GM23338 (cell line): ENCODE measurements around the gene CCT5. TPM values are rescaled to one million over a fixed set of nuclear protein-coding genes. Genes with fewer than 3 reads are reported as not detected.

Source experiments
- ATAC-seq: fragments of 200-7000 bp; cut with Tn5 transposase; 3 replicates; pipeline ENCODE4 v1.9.1; 2020
- DNase-seq: peaks from one replicate; pipeline ENCODE4 v3.0.0-alpha.2; 2015; ENCODE audit warnings: low spot score
- H2AFZ ChIP-seq: fragments of 200-600 bp; sonication (generic); 2 replicates; pipeline ENCODE4 v1.8.0; 2016; ENCODE audit warnings: antibody characterized with exemption, mild to moderate bottlenecking, moderate library complexity
- H3F3A ChIP-seq: fragments of 200-600 bp; sonication (generic); replicated peaks from 2 replicates; pipeline ENCODE4 v1.8.0; 2017; ENCODE audit warnings: antibody characterized with exemption, mixed run types, low read depth
- H3K27ac ChIP-seq: fragments of 200-600 bp; sonication (generic); 2 replicates; pipeline ENCODE4 v1.6.1; 2016; ENCODE audit warnings: low read depth
- H3K27me3 ChIP-seq: fragments of 200-600 bp; sonication (generic); 2 replicates; pipeline ENCODE4 v1.8.0; 2016; ENCODE audit warnings: mild to moderate bottlenecking, mixed run types, moderate library complexity; ENCODE audit not compliant: insufficient read depth
- H3K36me3 ChIP-seq: fragments of 200-600 bp; sonication (generic); 2 replicates; pipeline ENCODE4 v1.8.0; 2016; ENCODE audit warnings: mild to moderate bottlenecking; ENCODE audit not compliant: insufficient read depth
- H3K4me1 ChIP-seq: fragments of 200-600 bp; sonication (generic); 2 replicates; pipeline ENCODE4 v1.8.0; 2016; ENCODE audit warnings: mild to moderate bottlenecking, moderate library complexity; ENCODE audit not compliant: insufficient read depth
- H3K4me2 ChIP-seq: fragments of 200-600 bp; sonication (generic); 2 replicates; pipeline ENCODE4 v1.7.1; 2017; ENCODE audit warnings: mixed run types
- H3K4me3 ChIP-seq: fragments of 200-600 bp; sonication (generic); 2 replicates; pipeline ENCODE4 v1.6.1; 2016; ENCODE audit warnings: mixed run types
- H3K79me2 ChIP-seq: fragments of 200-600 bp; sonication (generic); replicated peaks from 2 replicates; pipeline ENCODE4 v1.8.0; 2017; ENCODE audit warnings: mild to moderate bottlenecking; ENCODE audit not compliant: insufficient read depth
- H3K9me2 ChIP-seq: fragments of 200-600 bp; sonication (generic); 2 replicates; pipeline ENCODE4 v1.8.0; 2017; ENCODE audit not compliant: insufficient read depth
- H4K20me1 ChIP-seq: fragments of 200-600 bp; sonication (generic); replicated peaks from 2 replicates; pipeline ENCODE4 v1.8.0; 2017; ENCODE audit warnings: mild to moderate bottlenecking; ENCODE audit not compliant: insufficient read depth
- H3K27ac Mint-ChIP-seq: 2 replicates; pipeline ENCODE4 v1.8.0; 2020; ENCODE audit warnings: inconsistent platforms, mild to moderate bottlenecking, moderate library complexity, mixed read lengths
- H3K27me3 Mint-ChIP-seq: 3 replicates; pipeline ENCODE4 v1.8.0; 2022; ENCODE audit warnings: low read depth, mild to moderate bottlenecking, moderate library complexity, mixed read lengths, inconsistent platforms; ENCODE audit not compliant: insufficient read depth, poor library complexity
- H3K36me3 Mint-ChIP-seq: 3 replicates; pipeline ENCODE4 v1.8.0; 2021; ENCODE audit warnings: low read depth, mild to moderate bottlenecking, inconsistent platforms, moderate library complexity, mixed read lengths
- H3K4me1 Mint-ChIP-seq: 3 replicates; pipeline ENCODE4 v1.8.0; 2020; ENCODE audit warnings: mild to moderate bottlenecking, inconsistent platforms, mixed read lengths
- H3K4me3 Mint-ChIP-seq: 3 replicates; pipeline ENCODE4 v1.8.0; 2021; ENCODE audit warnings: moderate library complexity, mild to moderate bottlenecking, inconsistent platforms, mixed read lengths
- H3K9me3 Mint-ChIP-seq: 3 replicates; pipeline ENCODE4 v1.8.0; 2020; ENCODE audit warnings: moderate library complexity, mild to moderate bottlenecking, inconsistent platforms, mixed read lengths
- CREB1 ChIP-seq: fragments of 250-450 bp; sonication (Bioruptor Pico); IDR thresholded peaks from 2 replicates; pipeline ENCODE4 v1.5.0; 2020; ENCODE audit warnings: low read depth, mild to moderate bottlenecking, moderate library complexity
- EZH2 ChIP-seq: fragments of 200-600 bp; sonication (generic); IDR thresholded peaks from one replicate; pipeline ENCODE4 v1.8.0; 2017; ENCODE audit warnings: antibody characterized with exemption, mild to moderate bottlenecking, low read depth; ENCODE audit not compliant: unreplicated experiment
- EZH2phosphoT487 ChIP-seq: fragments of 200-600 bp; sonication (generic); IDR thresholded peaks from one replicate; pipeline ENCODE4 v1.8.1; 2018; ENCODE audit warnings: antibody characterized with exemption; ENCODE audit not compliant: unreplicated experiment
- NANOG ChIP-seq: IDR thresholded peaks from 2 replicates; pipeline ENCODE4 v1.6.1; 2016; ENCODE audit warnings: antibody characterized with exemption, borderline replicate concordance
- POLR2AphosphoS5 ChIP-seq: IDR thresholded peaks from 2 replicates; pipeline ENCODE4 v1.6.1; 2016; ENCODE audit warnings: antibody characterized with exemption, low read depth
- STAT1 ChIP-seq: IDR thresholded peaks from one replicate; pipeline ENCODE4 v1.6.1; 2016; ENCODE audit warnings: antibody characterized with exemption; ENCODE audit not compliant: unreplicated experiment
- ZNF114 ChIP-seq: fragments of 250-450 bp; sonication (Bioruptor Pico); IDR thresholded peaks from 2 replicates; pipeline ENCODE4 v1.5.0; 2020; ENCODE audit warnings: mild to moderate bottlenecking, moderate library complexity
- polyA plus RNA-seq: library from polyadenylated mRNA; unstranded; fragments of >200 nt; fragmentation: Nextera tagmentation; extraction: Ambion mirVana; gene quantifications from 2 replicates; pipeline ENCODE4 v1.2.1, GENCODE V29; 2016
- total RNA-seq: library from RNA; depleted of rRNA; stranded (reverse); fragments of >200 nt; shearing (Covaris generic); gene quantifications from 2 replicates; pipeline ENCODE4 v1.2.3, GENCODE V29; 2014
- TF ChIP-seq, protein P1 (sequence below), 2 experiments: fragments of 200-600 bp in 1 of 2; sonication (generic) in 1 of 2; conservative IDR thresholded peaks; 2 replicates each; pipeline versions ENCODE4 v1.5.1 to v1.6.1; 2016 to 2017; ENCODE audit warnings: antibody characterized with exemption in 2 of 2, low read depth in 2 of 2, mild to moderate bottlenecking in 2 of 2, moderate library complexity in 1 of 2
- TF ChIP-seq, protein P2 (sequence below): IDR thresholded peaks from 2 replicates; pipeline ENCODE4 v1.6.1; 2016; ENCODE audit warnings: antibody characterized with exemption
- TF ChIP-seq, protein P3 (sequence below): IDR thresholded peaks from one replicate; pipeline ENCODE4 v1.6.1; 2018; ENCODE audit warnings: antibody characterized with exemption; ENCODE audit not compliant: unreplicated experiment

Gene CCT5
- total and polyA plus RNA-seq, 2 experiments from 2014 or later: 576 to 661 TPM

DNA sequence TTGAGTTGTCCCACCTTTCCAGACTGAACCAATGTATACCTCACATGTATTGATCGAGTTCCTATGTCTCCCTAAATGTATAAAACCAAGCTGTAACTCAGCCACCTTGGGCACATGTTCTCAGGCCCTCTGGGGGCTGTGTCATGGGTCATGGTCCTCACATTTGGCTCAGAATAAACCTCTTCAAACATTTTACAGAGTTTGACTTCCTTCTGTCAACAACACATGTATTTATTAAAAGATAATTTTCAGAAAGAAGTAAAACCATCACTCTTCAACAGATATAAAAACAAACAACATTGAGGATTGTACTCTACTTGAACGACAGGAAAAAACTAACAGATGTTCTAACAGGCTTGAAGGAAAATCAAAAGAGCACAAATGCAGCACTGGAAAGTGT, 53.1 kb downstream of the CCT5 start:
- Histone ChIP-seq H3K36me3 (no peaks in the 10 kb centered on the region; the same call in 1 of the 2 replicates), H3K9me2 (no peaks in the 10 kb centered on the region), H3K4me2 (no peak overlapping the region), H3K27me3 (peaks cover 8% of the 10 kb centered on the region), H4K20me1 (peaks cover 6% of the 10 kb centered on the region; the same call in 1 of the 2 replicates), H2AFZ (no peak overlapping the region), H3K4me1 (peaks cover 15% of the 10 kb centered on the region), H3K79me2 (peaks cover 13% of the 10 kb centered on the region), H3K4me3 (no peak overlapping the region), H3F3A (no peaks in the 10 kb centered on the region), H3K27ac (no peak overlapping the region)
- peaks cover 21% of the 10 kb centered on the region for H3K36me3 Mint-ChIP-seq
- H3K27ac Mint-ChIP-seq: no peak overlapping the region
- H3K27me3 Mint-ChIP-seq: peaks cover 5% of the 10 kb centered on the region
- ATAC-seq (no peak), DNase-seq (no peak)
- peaks cover 5% of the 10 kb centered on the region for H3K9me3 Mint-ChIP-seq
- H3K4me1 Mint-ChIP-seq: peaks cover 21% of the 10 kb centered on the region
- no peak overlapping the region for H3K4me3 Mint-ChIP-seq
- TF ChIP-seq ZNF114: no peak
- no peak for TF ChIP-seq EZH2

DNA sequence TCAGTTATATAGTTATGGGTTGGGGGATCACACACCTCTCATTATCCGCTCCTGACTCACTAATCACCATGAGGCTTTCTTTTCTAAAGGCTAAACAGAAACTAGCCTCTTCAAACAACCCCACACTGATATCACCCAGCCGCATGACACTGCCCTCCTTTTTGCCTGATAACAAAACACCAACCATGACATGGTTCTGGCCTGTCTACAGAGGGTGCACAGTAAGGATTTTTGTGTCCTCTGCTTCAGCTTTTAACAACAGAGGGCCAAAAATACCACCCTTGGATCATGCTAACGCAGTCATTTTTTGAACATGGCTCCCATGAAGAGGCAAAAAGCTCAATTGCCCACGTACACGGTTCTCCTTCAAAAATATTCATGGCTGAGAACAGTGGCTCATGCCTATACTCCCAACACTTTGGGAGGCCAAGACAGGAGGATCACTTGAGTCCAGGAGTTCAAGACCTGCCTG, 53.7 kb downstream of the CCT5 start:
- peaks cover 7% of the 10 kb centered on the region for H3K27me3 Mint-ChIP-seq
- no peaks in the 10 kb centered on the region; the same call in 1 of the 2 replicates for H3F3A ChIP-seq
- no peak overlapping the region for H3K27ac Mint-ChIP-seq
- peaks cover 5% of the 10 kb centered on the region for H3K9me3 Mint-ChIP-seq
- ATAC-seq (no peak), DNase-seq (no peak)
- H3K4me3 ChIP-seq: no peak overlapping the region
- peaks cover 20% of the 10 kb centered on the region for H3K4me1 Mint-ChIP-seq
- no peak overlapping the region for H3K4me3 Mint-ChIP-seq
- H3K4me1 ChIP-seq: peaks cover 15% of the 10 kb centered on the region
- H3K9me2 ChIP-seq: no peaks in the 10 kb centered on the region
- no peak overlapping the region for H2AFZ ChIP-seq
- H3K79me2 ChIP-seq: peaks cover 13% of the 10 kb centered on the region
- no peak overlapping the region for H3K27ac ChIP-seq
- H3K36me3 Mint-ChIP-seq: peaks cover 21% of the 10 kb centered on the region
- H3K36me3 ChIP-seq: no peaks in the 10 kb centered on the region; the same call in 1 of the 2 replicates
- peaks cover 6% of the 10 kb centered on the region; the same call in 1 of the 2 replicates for H4K20me1 ChIP-seq
- no peak overlapping the region for H3K4me2 ChIP-seq
- peaks cover 8% of the 10 kb centered on the region for H3K27me3 ChIP-seq
- TF ChIP-seq, protein P1, sequence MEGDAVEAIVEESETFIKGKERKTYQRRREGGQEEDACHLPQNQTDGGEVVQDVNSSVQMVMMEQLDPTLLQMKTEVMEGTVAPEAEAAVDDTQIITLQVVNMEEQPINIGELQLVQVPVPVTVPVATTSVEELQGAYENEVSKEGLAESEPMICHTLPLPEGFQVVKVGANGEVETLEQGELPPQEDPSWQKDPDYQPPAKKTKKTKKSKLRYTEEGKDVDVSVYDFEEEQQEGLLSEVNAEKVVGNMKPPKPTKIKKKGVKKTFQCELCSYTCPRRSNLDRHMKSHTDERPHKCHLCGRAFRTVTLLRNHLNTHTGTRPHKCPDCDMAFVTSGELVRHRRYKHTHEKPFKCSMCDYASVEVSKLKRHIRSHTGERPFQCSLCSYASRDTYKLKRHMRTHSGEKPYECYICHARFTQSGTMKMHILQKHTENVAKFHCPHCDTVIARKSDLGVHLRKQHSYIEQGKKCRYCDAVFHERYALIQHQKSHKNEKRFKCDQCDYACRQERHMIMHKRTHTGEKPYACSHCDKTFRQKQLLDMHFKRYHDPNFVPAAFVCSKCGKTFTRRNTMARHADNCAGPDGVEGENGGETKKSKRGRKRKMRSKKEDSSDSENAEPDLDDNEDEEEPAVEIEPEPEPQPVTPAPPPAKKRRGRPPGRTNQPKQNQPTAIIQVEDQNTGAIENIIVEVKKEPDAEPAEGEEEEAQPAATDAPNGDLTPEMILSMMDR (conservative IDR thresholded peaks at IDR 0.05; ENCODE audit: low read depth in 2 of 2): no peak
- TF ChIP-seq CREB1 (CRISPR knock-in tag) (no peak), EZH2 (no peak), POLR2AphosphoS5 (no peak), ZNF114 (no peak), STAT1 (no peak), EZH2phosphoT487 (no peak), NANOG (no peak)
- TF ChIP-seq, protein P2, sequence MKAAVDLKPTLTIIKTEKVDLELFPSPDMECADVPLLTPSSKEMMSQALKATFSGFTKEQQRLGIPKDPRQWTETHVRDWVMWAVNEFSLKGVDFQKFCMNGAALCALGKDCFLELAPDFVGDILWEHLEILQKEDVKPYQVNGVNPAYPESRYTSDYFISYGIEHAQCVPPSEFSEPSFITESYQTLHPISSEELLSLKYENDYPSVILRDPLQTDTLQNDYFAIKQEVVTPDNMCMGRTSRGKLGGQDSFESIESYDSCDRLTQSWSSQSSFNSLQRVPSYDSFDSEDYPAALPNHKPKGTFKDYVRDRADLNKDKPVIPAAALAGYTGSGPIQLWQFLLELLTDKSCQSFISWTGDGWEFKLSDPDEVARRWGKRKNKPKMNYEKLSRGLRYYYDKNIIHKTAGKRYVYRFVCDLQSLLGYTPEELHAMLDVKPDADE: no peak
- TF ChIP-seq, protein P3, sequence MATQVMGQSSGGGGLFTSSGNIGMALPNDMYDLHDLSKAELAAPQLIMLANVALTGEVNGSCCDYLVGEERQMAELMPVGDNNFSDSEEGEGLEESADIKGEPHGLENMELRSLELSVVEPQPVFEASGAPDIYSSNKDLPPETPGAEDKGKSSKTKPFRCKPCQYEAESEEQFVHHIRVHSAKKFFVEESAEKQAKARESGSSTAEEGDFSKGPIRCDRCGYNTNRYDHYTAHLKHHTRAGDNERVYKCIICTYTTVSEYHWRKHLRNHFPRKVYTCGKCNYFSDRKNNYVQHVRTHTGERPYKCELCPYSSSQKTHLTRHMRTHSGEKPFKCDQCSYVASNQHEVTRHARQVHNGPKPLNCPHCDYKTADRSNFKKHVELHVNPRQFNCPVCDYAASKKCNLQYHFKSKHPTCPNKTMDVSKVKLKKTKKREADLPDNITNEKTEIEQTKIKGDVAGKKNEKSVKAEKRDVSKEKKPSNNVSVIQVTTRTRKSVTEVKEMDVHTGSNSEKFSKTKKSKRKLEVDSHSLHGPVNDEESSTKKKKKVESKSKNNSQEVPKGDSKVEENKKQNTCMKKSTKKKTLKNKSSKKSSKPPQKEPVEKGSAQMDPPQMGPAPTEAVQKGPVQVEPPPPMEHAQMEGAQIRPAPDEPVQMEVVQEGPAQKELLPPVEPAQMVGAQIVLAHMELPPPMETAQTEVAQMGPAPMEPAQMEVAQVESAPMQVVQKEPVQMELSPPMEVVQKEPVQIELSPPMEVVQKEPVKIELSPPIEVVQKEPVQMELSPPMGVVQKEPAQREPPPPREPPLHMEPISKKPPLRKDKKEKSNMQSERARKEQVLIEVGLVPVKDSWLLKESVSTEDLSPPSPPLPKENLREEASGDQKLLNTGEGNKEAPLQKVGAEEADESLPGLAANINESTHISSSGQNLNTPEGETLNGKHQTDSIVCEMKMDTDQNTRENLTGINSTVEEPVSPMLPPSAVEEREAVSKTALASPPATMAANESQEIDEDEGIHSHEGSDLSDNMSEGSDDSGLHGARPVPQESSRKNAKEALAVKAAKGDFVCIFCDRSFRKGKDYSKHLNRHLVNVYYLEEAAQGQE: no peak
